ENCODE measurements around the gene CLEC14A. TPM values are rescaled to one million over a fixed set of nuclear protein-coding genes. Genes with fewer than 3 reads are reported as not detected.

Gene CLEC14A
- total and polyA plus RNA-seq, 4 donors: 6.4 to 7.3 (median 7.1) TPM

GRCh38 chr14:38248321-38249028 is 7.4 kb downstream of the CLEC14A start:
- H3K27ac ChIP-seq (ENCODE audit: low read depth in 1 of 2, low read length in 2 of 2): no peak overlapping the region
- H3K9ac ChIP-seq (ENCODE audit: low read depth in 1 of 2, low read length in 2 of 2): no peak overlapping the region
- H3K27me3 ChIP-seq (ENCODE audit: control insufficient read depth in 4 of 4, insufficient read depth in 4 of 4, low read length in 3 of 4): no peaks in the 10 kb centered on the region
- 94% methylated on average over 3 of the region's 3 CpGs for WGBS
- H3K4me1 ChIP-seq (ENCODE audit: control insufficient read depth in 4 of 4, insufficient read depth in 4 of 4, low read length in 3 of 4): no peaks in the 10 kb centered on the region
- TF ChIP-seq, protein P1, sequence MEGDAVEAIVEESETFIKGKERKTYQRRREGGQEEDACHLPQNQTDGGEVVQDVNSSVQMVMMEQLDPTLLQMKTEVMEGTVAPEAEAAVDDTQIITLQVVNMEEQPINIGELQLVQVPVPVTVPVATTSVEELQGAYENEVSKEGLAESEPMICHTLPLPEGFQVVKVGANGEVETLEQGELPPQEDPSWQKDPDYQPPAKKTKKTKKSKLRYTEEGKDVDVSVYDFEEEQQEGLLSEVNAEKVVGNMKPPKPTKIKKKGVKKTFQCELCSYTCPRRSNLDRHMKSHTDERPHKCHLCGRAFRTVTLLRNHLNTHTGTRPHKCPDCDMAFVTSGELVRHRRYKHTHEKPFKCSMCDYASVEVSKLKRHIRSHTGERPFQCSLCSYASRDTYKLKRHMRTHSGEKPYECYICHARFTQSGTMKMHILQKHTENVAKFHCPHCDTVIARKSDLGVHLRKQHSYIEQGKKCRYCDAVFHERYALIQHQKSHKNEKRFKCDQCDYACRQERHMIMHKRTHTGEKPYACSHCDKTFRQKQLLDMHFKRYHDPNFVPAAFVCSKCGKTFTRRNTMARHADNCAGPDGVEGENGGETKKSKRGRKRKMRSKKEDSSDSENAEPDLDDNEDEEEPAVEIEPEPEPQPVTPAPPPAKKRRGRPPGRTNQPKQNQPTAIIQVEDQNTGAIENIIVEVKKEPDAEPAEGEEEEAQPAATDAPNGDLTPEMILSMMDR (IDR thresholded peaks at IDR 0.05; ENCODE audit: low read depth, low read length, missing input control): peak; percentile 2
- TF ChIP-seq SP1 (IDR thresholded peaks at IDR 0.05): no peak
- peak in 1 of 2 donors; percentile 29 for TF ChIP-seq RAD21 (IDR thresholded peaks at IDR 0.05)
- H3K4me3 ChIP-seq (ENCODE audit: low read depth in 1 of 3, low read length in 3 of 3): no peak overlapping the region
- H3K9me3 ChIP-seq (ENCODE audit: control insufficient read depth in 4 of 4, low read length in 3 of 4): no peaks in the 10 kb centered on the region
- H3K36me3 ChIP-seq (ENCODE audit: control insufficient read depth in 4 of 4, insufficient read depth in 3 of 4, low read depth in 1 of 4, low read length in 3 of 4): no peaks in the 10 kb centered on the region
- no peak for DNase-seq (ENCODE audit: low spot score)

DNA sequence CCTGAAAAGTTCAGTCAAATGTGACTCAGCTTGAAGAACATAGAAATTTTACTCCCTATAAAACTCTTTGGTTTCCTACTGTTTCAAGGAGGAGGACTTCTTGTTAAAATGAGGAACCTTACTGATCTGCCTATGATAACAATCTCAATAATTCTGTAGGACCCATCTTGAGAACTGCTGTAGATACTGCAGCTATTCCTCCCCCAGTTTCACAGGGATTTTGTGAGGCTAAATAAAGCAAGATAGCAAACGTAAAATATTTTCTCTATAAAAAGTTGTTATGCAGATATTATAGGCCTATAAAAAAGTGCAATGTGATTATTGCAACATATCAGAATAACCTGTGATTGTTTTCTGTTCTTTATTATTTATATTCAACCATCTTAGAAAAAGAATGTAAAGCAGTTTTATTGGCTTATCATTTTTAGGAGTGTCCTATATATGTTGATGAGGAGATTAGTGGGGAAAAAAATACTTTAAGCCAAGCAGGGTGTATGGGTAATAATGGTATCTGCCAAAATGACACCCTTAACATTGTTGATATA is 12.1 kb downstream of the CLEC14A start:
- Histone ChIP-seq H3K36me3 (ENCODE audit: control insufficient read depth in 4 of 4, insufficient read depth in 3 of 4, low read depth in 1 of 4, low read length in 3 of 4) (no peaks in the 10 kb centered on the region), H3K27ac (ENCODE audit: low read depth in 1 of 2, low read length in 2 of 2) (no peak overlapping the region), H3K9ac (ENCODE audit: low read depth in 1 of 2, low read length in 2 of 2) (no peak overlapping the region), H3K9me3 (ENCODE audit: control insufficient read depth in 4 of 4, low read length in 3 of 4) (no peaks in the 10 kb centered on the region), H3K4me1 (ENCODE audit: control insufficient read depth in 4 of 4, insufficient read depth in 4 of 4, low read length in 3 of 4) (no peaks in the 10 kb centered on the region), H3K27me3 (ENCODE audit: control insufficient read depth in 4 of 4, insufficient read depth in 4 of 4, low read length in 3 of 4) (no peaks in the 10 kb centered on the region), H3K4me3 (ENCODE audit: low read depth in 1 of 3, low read length in 3 of 3) (no peak overlapping the region)
- 64% methylated on average over 1 of the region's 1 CpG for WGBS
- TF ChIP-seq, protein P2, sequence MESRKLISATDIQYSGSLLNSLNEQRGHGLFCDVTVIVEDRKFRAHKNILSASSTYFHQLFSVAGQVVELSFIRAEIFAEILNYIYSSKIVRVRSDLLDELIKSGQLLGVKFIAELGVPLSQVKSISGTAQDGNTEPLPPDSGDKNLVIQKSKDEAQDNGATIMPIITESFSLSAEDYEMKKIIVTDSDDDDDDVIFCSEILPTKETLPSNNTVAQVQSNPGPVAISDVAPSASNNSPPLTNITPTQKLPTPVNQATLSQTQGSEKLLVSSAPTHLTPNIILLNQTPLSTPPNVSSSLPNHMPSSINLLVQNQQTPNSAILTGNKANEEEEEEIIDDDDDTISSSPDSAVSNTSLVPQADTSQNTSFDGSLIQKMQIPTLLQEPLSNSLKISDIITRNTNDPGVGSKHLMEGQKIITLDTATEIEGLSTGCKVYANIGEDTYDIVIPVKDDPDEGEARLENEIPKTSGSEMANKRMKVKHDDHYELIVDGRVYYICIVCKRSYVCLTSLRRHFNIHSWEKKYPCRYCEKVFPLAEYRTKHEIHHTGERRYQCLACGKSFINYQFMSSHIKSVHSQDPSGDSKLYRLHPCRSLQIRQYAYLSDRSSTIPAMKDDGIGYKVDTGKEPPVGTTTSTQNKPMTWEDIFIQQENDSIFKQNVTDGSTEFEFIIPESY (IDR thresholded peaks at IDR 0.05): no peak
- TF ChIP-seq SP1 (IDR thresholded peaks at IDR 0.05) (no peak), FOXA2 (IDR thresholded peaks at IDR 0.05) (no peak), HNF4A (conservative IDR thresholded peaks at IDR 0.05) (no peak), YY1 (IDR thresholded peaks at IDR 0.05) (no peak), FOXA1 (IDR thresholded peaks at IDR 0.05) (no peak), HNF4G (IDR thresholded peaks at IDR 0.05) (no peak), TAF1 (conservative IDR thresholded peaks at IDR 0.05) (no peak), RAD21 (IDR thresholded peaks at IDR 0.05) (no peak), JUND (IDR thresholded peaks at IDR 0.05) (no peak), RXRA (IDR thresholded peaks at IDR 0.05) (no peak), NR2F2 (IDR thresholded peaks at IDR 0.05) (no peak)
- TF ChIP-seq, protein P1 (IDR thresholded peaks at IDR 0.05; ENCODE audit: low read depth, low read length, missing input control): no peak
- TF ChIP-seq, protein P3, sequence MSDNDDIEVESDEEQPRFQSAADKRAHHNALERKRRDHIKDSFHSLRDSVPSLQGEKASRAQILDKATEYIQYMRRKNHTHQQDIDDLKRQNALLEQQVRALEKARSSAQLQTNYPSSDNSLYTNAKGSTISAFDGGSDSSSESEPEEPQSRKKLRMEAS (IDR thresholded peaks at IDR 0.05): no peak
- DNase-seq (ENCODE audit: low spot score): no peak
